ENCODE data around the gene LRR1. TPM values are rescaled to one million over a fixed set of nuclear protein-coding genes. Genes with fewer than 3 reads are reported as not detected.
A peak's percentile ranks its signal among the peaks of the same experiment; 100 is the strongest.
"Not testable (repeated sequence)": the region's sequence is repeated elsewhere in the genome, so short reads cannot be mapped to it uniquely, and the experiment has no call there.

Gene LRR1
- total RNA-seq, 1 donor from 2014 or later: 7.1 TPM

GRCh38 chr14:49623941-49624839 is 25.4 kb downstream of the LRR1 start:
- no peak for DNase-seq (ENCODE audit: low spot score)

DNA sequence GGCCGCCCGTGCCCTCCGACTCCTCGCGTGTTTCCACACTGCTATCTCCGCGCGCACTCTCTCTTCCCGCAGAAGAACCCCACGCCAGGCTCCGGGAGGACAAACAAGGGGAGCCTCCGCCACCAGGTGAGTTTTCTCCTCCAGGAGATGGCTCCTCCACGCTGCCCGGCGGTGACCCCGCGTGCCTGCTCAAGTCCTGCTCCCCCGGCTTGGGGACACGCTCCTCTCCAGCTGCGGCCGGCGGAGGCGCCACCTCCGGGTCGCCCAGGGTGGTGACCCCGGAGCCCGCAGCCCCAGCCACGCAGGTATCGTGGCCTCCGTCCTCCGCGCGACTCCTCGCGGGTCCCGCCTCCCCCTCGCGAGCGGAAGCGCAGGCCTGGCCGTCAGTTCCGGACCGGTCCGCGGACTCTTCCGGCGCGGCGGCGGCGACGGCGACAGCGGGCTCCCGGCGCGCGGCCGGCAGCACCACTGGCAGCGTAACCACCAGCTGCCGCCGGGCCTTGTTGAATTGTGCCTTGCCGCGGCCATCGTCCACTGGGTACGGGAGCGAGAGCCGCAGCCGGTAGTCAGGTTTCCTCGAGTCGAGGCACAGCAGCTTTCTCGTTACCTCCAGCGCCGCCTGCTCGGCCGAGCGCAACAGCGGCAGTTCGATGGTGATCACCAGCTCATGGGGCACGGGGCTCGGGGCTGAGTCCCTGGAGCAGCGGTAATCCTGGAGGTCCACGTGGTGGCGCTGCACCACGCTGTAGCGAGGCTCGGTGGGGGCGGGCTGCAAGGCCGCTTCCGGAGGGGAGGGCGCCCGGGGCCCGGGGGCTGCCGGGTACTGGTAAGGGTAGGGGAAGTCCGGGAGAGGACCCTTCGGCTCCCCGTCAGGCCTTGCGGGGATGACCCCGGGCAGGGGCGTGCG is 35.2 kb downstream of the LRR1 start:
- peak; percentile 95 for DNase-seq (ENCODE audit: low spot score)

DNA sequence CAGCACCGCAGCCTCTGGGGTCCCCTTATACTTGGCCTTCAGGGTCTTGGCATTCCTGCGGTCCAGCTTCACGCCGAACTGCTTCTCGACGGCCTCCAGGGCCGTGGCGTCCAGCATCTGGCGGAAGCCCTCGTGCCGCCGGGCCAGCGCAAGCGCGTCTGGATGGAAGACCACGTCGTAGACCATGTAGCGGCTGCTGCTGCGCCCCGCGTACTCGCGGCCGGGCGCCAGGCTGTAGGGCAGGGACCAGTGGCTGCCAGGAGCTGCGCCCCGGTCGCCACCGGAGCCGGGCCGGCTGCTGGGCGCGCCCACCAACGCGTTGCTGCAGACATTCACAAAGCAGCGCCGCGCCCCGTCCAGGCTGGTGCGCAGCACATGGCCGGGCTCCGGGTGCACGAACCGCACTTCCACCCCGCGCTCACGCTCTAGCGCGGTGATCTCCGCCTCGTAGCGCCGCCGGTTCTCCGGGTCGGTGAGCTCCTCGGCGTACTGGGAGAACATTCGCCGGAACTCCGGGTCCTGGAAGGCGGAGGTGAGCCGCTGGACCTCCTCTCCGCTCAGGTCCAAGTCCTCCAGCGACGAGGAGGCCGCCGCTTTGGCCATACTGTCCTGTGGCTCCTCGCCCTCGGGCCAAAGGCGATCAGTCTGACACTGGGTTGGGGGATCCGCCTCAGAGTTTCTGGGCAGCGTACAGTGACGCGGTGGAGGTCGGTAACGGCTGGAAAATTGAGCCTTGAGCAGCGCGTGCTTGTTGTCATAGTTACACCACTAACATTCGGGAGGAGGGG is 36.0 kb downstream of the LRR1 start, which contains the start of gene DNAAF2:
Gene DNAAF2 (minus strand): TSS at position 698 of the 788 bp plus-strand sequence. CDS start 95 bp downstream, at position 603.
- DNase-seq (ENCODE audit: low spot score): peak; percentile 61

DNA sequence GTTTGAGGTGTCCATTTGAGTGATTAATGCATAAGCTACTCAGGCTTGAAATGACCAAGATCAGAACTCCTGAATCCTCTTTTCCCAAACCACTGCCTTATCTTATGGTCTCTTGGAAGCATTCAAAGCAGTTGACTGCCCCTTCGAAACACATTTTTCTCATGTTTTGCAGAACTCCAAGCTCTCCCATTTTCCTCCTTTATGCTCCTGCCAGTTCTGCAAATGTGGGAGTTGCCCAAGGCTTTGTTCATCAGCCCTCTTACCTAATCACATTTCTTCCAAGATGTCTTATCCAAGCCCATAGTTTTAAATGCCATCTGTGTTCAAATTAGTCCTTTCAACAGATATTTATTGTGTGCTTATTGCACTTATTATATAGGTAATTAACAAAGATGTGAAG is 38.1 kb downstream of the LRR1 start:
- DNase-seq (ENCODE audit: low spot score): no peak

DNA sequence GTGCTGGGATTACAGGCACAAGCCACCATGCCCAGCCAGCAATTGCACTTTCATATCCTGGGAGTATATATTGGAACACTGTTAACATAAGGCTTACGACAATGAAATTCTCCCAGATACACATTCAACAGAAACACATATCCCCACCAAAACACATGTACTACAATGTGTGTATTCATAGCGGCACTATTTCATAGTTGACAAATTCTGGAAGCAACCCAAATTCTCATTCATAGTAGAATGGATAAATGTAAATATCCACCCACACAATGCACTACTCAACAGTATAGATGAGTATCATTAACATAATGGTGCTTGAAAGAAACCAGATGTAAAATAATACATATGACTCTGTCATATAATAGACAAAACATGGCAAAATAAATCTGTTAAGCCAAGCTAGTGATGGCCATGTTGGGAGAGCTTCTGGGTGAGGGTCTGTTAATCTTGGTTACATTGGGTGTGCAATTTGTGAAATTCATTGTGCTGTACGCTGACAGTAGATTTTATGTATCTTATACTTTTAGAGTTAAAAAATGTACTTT is 38.9 kb downstream of the LRR1 start:
- no peak for DNase-seq (ENCODE audit: low spot score)

- DNase-seq (ENCODE audit: low spot score): no peak
Measured at GRCh38 chr14:49640540-49641417, 42.0 kb downstream of the LRR1 start.

DNA sequence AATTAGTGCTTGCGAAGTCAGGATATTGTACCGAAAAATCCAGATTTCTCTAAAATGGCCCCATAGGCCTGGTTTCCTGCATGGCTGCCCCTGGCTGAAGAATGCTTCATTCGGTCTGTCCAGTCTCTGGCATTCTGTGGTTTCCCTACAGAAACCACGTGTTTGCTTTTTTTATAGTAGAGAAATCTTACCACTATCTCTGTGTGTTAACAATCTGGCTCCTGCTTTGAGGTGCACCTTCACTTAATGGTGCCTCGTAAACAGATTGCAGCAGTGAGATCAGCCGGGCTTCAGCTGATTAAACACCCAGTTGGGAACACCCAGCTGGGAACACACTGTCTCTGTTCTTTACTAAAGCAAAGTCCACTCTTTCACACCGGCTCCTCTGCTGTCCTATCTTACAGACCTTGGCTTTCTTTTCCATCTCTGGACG is 43.0 kb downstream of the LRR1 start:
- DNase-seq (ENCODE audit: low spot score): no peak

DNA sequence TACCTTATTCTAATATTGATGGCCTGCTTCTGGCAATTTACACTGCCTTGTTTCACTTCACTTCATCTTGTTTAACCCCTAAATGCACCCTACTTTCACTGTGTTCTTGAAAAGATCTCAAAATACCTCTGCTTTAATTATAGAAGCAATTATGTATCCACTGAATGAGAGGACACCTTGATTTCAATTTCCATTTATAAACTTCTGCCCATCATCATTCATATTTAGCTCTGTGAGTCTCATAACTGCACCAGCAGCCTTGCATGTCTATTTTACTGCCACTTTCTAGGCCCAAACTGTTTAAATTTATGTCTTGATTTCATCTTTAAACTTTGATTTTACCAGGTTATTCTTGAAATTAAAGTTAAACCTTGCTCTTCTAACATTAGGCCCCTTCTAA is 43.4 kb downstream of the LRR1 start:
- DNase-seq (ENCODE audit: low spot score): no peak

- DNase-seq (ENCODE audit: low spot score): no peak
Measured at GRCh38 chr14:49653508-49653907, 54.8 kb downstream of the LRR1 start.

DNA sequence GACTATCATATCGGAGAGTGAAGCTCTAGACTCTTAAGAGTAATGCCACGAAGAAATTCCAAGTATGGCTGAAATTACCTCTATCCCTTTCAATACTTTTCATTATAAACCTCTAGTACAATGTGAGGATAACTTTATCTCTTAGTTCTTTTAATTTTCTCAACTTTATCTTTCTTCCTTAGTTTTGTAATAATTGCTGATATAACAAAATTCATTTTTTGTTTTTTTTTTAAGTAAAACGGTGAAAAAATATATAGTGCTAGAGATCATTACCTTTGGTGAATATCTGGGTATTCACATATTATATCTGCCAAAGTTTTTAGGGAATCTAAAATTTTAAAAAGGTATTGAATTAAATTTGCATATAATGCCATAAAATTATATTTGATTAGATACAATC is 55.8 kb downstream of the LRR1 start:
- DNase-seq (ENCODE audit: low spot score): no peak

DNA sequence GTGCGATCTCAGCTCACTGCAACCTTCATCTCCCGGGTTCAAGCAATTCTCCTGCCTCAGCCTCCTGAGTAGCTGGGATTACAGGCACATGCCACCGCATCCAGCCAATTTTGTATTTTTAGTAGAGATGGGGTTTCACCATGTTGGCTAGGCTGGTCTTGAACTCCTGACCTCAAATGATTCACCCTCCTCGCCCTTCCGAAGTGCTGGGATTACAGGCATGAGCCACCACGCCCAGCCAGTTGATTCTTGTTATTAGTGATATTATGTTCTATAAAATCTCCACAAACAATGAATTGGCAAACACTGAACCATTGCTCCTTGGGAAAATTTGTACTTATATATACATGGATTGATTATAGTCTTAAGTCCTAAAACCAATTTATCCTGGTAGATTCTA is 58.8 kb downstream of the LRR1 start:
- not testable (repeated sequence) for DNase-seq (ENCODE audit: low spot score)

DNA sequence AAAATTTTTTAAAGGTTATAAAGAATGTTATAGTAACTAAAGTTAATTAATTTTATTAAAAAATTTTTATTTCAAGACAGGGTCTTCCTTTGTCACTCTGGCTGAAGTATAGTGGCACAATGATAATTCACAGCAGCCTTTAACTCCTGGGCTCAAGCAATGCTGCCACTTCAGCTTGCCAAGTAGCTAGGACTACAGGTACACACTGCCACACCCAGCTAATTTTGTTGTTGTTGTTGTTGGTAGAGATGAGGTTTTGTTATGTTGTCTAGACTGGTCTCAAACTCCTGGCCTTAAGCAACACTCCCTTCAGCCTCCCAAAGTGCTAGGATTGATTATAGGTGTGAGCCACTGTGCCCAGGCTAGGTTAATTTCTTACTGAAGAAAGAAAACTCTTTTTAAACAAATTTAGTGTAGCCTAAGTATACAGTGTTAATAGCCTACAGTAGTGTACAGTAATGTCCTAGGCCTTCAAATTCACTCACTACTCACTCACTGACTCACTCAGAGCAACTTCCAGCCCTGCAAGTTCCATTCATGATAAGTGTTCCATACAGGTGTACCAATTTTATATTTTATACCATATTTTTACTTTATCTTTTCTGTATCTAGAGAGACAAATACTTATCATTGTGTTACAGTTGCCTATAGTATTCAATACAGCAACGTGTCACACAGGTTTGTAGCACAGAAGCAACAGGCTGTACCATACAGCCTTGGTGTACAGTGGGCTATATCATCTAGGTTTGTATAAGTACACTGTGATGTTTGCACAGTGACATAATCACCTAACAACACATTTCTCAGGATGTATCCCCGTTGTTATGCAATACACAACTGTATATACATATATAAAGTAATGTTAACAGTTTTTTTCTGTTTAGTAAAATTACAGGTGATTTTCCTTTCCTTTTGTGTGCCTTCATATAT is 61.1 kb downstream of the LRR1 start:
- DNase-seq (ENCODE audit: low spot score): no peak

Other genes starting within 250 kb of the LRR1 start
- gene RPS29, start 12.6 kb upstream of the LRR1 start, total RNA-seq: 993 TPM
- 176 TPM for gene RPL36AL, start 21.7 kb downstream of the LRR1 start, total RNA-seq
- 29.2 TPM for gene MGAT2, start 21.9 kb downstream of the LRR1 start, total RNA-seq
- gene DNAAF2, start 36.3 kb downstream of the LRR1 start, total RNA-seq: 5.5 TPM
- 4.6 TPM for gene POLE2, start 89.3 kb downstream of the LRR1 start, total RNA-seq
- gene KLHDC1, start 94.2 kb downstream of the LRR1 start, total RNA-seq: 9.8 TPM
- 63.9 TPM for gene KLHDC2, start 169.2 kb downstream of the LRR1 start, total RNA-seq

Measured in ureter (tissue), 1 donor.